GM12878 (cell line): Measurements from ENCODE around the gene ELAVL1.

Experiments used
- CBFB ChIP-seq: IDR thresholded peaks from 2 replicates; pipeline ENCODE4 v1.6.1; 2016; ENCODE audit warnings: antibody characterized with exemption, low read depth
- CTCF ChIP-seq, 3 experiments: IDR thresholded peaks in 2 of 3; conservative IDR thresholded peaks in 1 of 3; 2 replicates each; pipeline ENCODE4 v1.5.1; 2011; ENCODE audit warnings: low read depth in 3 of 3, low read length in 3 of 3, mild to moderate bottlenecking in 3 of 3, control low read depth in 2 of 3, moderate library complexity in 2 of 3, inconsistent platforms in 1 of 3, mixed read lengths in 1 of 3; ENCODE audit not compliant: control insufficient read depth in 2 of 3, insufficient read depth in 1 of 3; ENCODE audit errors: extremely low read depth in 1 of 3
- EP300 ChIP-seq, 2 experiments: fragments of 150-350 bp in 1 of 2; IDR thresholded peaks; 2 replicates each; pipeline ENCODE4 v1.6.1; 2011 to 2012; ENCODE audit warnings: low read depth in 2 of 2, low read length in 2 of 2, borderline replicate concordance in 1 of 2, improper control_type of control experiment in 1 of 2, inconsistent platforms in 1 of 2; ENCODE audit not compliant: control insufficient read depth in 1 of 2
- EZH2 ChIP-seq: IDR thresholded peaks from 2 replicates; pipeline ENCODE4 v1.6.1; 2012; ENCODE audit warnings: low read depth, mild to moderate bottlenecking, control low read depth, inconsistent platforms, low read length, borderline replicate concordance; ENCODE audit not compliant: control insufficient read depth
- GABPA ChIP-seq: IDR thresholded peaks from 2 replicates; pipeline ENCODE4 v1.6.1; 2014; ENCODE audit warnings: antibody characterized with exemption, low read depth, mild to moderate bottlenecking, inconsistent platforms
- MXI1 ChIP-seq: fragments of 150-350 bp; IDR thresholded peaks from 2 replicates; pipeline ENCODE4 v1.6.1; 2011; ENCODE audit warnings: low read depth, mild to moderate bottlenecking, inconsistent platforms, low read length, improper control_type of control experiment
- NR2C2 ChIP-seq: IDR thresholded peaks from 2 replicates; pipeline ENCODE4 v1.6.1; 2011; ENCODE audit warnings: borderline replicate concordance, low read depth; ENCODE audit not compliant: control insufficient read depth, insufficient read length
- POLR2A ChIP-seq: IDR thresholded peaks from 2 replicates; pipeline ENCODE4 v1.6.1; 2011; ENCODE audit warnings: low read depth, mild to moderate bottlenecking, low read length
- POLR2AphosphoS5 ChIP-seq: IDR thresholded peaks from 2 replicates; pipeline ENCODE4 v1.6.1; 2011; ENCODE audit warnings: mild to moderate bottlenecking, low read length, inconsistent platforms
- RAD21 ChIP-seq: IDR thresholded peaks from 2 replicates; pipeline ENCODE4 v1.6.1; 2011; ENCODE audit warnings: mild to moderate bottlenecking, low read depth, low read length, moderate library complexity; ENCODE audit not compliant: insufficient read depth
- RAD51 ChIP-seq: fragments of 450-650 bp; IDR thresholded peaks from 2 replicates; pipeline ENCODE4 v1.6.1; 2016; ENCODE audit warnings: moderate library complexity, mild to moderate bottlenecking, inconsistent platforms
- RFX5 ChIP-seq: IDR thresholded peaks from 2 replicates; pipeline ENCODE4 v1.6.1; 2011; ENCODE audit warnings: low read depth, low read length, improper control_type of control experiment
- SPI1 ChIP-seq: IDR thresholded peaks from 2 replicates; pipeline ENCODE4 v1.6.1; 2011; ENCODE audit warnings: low read depth, mild to moderate bottlenecking, low read length, moderate library complexity, borderline replicate concordance; ENCODE audit not compliant: insufficient read depth
- SUZ12 ChIP-seq: fragments of 200-600 bp; sonication (generic); IDR thresholded peaks from one replicate; pipeline ENCODE4 v1.6.1; 2018; ENCODE audit warnings: antibody characterized with exemption, mild to moderate bottlenecking; ENCODE audit not compliant: unreplicated experiment

GRCh38 chr19:7971553-7972520, 33.6 kb downstream of the ELAVL1 start:
- TF ChIP-seq CTCF (IDR thresholded peaks at IDR 0.05 in 2 of 3, conservative IDR thresholded peaks at IDR 0.05 in 1 of 3; ENCODE audit: control insufficient read depth in 2 of 3, extremely low read depth in 1 of 3, insufficient read depth in 1 of 3, low read depth in 3 of 3, low read length in 3 of 3): no peak
- TF ChIP-seq EP300 (IDR thresholded peaks at IDR 0.05; ENCODE audit: borderline replicate concordance in 1 of 2, control insufficient read depth in 1 of 2, low read depth in 2 of 2, low read length in 2 of 2): no peak
- no peak for TF ChIP-seq SPI1
- TF ChIP-seq POLR2A: 0 out of 2 replicates have a peak, but pooled peaks have one; percentile 13
- no peak for TF ChIP-seq SUZ12
- TF ChIP-seq EZH2: no peak
- no peak for TF ChIP-seq RAD21
- TF ChIP-seq GABPA: no peak
- no peak for TF ChIP-seq RFX5
- TF ChIP-seq POLR2AphosphoS5: no peak
- TF ChIP-seq CBFB: no peak
- TF ChIP-seq MXI1: no peak
- no peak for TF ChIP-seq NR2C2
- no peak for TF ChIP-seq RAD51
